HFF-Myc (cell line): Measurements from ENCODE around the gene STX16.
A peak's percentile ranks its signal among the peaks of the same experiment; 100 is the strongest.

Experiments used
- DNase-seq: peaks from one replicate; pipeline ENCODE4 v3.0.0-alpha.2; 2011; ENCODE audit warnings: low read depth; ENCODE audit errors: extremely low read depth
- H3K4me3 ChIP-seq: replicated peaks from 2 replicates; pipeline ENCODE4 v1.5.1; 2011; ENCODE audit warnings: low read depth, mild to moderate bottlenecking, control low read depth, low read length
- TF ChIP-seq, protein P1 (sequence below): IDR thresholded peaks from 2 replicates; pipeline ENCODE4 v1.5.1; 2012; ENCODE audit warnings: mild to moderate bottlenecking, low read depth, low read length, control low read depth; ENCODE audit errors: missing control alignments

The STX16 gene

DNA sequence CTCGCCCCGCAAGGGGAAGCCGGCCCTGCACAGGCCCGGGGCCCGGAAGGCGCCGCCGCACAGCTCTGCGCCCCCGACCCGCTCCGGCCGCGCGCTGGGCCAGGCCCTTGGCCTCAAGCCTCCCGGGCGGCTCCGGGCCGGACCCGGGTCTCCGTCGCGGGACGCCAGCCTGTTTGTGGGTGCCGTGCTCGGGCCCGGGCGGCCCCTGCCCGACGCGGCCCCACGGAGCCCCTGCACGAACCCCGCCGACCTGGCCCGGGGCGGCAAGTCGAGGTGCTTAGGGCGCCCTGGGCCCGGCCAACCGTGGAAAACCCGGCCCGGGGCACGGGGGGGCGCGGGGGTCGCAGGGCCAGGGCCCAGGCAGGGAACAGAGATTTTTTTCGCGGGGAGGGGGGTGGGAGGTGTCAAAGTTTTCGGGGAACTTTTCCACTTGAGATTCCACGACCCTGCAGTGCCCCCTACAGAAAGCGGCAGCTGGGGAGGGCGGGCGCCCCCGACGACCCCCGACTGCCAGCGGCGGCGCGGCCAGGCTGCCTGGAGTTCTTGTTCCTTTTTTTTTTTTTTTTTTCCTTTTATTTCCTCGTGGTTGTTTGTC is 805 bp upstream of the STX16 start:
- no peak for DNase-seq
- TF ChIP-seq, protein P1, sequence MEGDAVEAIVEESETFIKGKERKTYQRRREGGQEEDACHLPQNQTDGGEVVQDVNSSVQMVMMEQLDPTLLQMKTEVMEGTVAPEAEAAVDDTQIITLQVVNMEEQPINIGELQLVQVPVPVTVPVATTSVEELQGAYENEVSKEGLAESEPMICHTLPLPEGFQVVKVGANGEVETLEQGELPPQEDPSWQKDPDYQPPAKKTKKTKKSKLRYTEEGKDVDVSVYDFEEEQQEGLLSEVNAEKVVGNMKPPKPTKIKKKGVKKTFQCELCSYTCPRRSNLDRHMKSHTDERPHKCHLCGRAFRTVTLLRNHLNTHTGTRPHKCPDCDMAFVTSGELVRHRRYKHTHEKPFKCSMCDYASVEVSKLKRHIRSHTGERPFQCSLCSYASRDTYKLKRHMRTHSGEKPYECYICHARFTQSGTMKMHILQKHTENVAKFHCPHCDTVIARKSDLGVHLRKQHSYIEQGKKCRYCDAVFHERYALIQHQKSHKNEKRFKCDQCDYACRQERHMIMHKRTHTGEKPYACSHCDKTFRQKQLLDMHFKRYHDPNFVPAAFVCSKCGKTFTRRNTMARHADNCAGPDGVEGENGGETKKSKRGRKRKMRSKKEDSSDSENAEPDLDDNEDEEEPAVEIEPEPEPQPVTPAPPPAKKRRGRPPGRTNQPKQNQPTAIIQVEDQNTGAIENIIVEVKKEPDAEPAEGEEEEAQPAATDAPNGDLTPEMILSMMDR = peak; percentile 54
- H3K4me3 ChIP-seq = peak overlapping the region; percentile 86

DNA sequence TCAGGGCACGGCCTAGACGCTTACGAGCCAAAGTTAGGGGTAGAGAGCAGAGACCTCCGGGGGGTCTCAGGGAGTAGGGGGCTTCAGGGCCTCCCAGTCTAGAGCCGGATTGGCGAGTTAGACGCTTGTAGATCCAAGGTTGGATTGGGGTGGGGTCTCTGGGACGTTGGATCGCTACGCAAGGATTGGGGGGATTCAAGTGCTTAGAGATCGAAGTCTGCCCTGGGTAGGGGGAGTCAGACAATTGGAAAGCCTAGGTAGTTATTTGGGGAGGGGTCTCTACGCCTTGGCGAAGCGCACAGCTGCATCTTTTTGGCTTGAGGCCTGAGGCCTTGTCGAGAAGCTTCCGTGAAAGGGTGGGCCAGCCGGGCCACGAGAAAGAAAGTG is 469 bp downstream of the STX16 start:
- no peak for DNase-seq

DNA sequence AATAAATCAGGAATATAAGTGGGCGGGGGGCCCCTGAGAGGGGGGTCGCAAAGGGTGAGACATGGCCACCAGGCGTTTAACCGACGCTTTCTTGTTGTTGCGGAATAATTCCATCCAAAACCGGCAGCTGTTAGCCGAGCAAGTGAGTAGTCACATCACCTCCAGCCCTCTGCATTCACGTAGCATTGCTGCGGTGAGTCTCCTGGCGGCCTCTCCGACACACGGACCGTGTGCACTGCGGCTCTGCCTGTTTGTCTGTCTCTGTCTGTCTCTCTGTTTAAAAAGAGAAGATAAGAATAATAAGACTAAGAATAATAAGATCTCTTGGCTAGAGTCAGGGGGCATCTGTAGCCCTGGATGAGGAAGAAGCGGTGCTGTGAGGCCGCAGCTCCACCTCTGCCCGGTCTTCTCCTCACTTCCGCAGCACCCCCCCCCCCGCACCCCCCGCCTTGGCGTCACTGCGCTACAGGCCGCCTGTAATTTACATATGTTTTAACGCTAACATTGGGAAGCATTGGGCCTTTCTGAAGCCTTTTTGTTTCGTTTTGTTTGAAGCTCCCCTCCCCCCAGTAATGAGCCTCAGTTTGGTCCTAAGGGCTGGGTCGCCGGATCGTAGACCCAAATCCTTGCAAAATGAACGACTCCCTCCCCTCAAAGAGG is 993 bp downstream of the STX16 start:
- peak overlapping the region; percentile 86 for H3K4me3 ChIP-seq
- no peak for DNase-seq
- TF ChIP-seq, protein P1 = no peak

More for the DNA sequence above, 469 bp downstream of the STX16 start:
- TF ChIP-seq, protein P1 = no peak
- H3K4me3 ChIP-seq = peak overlapping the region; percentile 86

DNA sequence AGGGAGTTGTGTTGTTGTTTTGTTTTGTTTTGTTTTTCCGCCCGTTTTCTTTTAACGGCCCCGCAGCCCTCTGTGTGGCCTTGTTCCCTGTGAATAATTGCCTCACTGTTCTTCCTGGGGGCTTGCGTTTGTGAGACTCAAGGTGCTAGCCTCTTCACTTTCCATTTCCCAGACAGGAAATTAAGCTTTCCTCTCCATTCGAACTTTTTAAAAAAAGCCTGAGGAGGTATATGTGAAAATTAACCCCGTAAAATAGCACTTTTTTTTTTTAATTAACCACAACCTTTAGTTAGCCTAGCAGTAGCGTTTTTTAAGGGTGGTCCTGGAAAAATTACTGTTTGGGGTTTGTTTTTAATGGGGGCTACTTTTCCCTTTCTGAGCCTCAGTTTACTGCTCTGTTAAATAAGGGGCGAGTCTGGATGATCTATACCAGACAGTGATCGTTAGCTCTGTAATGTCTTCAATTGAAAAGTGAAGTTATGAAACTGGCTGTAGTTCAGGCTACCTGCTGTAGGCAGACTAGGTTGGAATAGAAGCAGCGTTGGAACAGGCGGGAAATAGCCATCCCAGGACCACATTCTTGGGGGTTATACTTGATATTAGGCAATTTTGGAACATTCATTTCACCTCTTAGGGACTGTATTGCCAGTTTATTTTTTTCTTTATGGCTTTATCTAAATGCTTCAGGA is 1.7 kb downstream of the STX16 start:
- H3K4me3 ChIP-seq = peak overlapping the region; percentile 86
- TF ChIP-seq, protein P1 = no peak
- no peak for DNase-seq

DNA sequence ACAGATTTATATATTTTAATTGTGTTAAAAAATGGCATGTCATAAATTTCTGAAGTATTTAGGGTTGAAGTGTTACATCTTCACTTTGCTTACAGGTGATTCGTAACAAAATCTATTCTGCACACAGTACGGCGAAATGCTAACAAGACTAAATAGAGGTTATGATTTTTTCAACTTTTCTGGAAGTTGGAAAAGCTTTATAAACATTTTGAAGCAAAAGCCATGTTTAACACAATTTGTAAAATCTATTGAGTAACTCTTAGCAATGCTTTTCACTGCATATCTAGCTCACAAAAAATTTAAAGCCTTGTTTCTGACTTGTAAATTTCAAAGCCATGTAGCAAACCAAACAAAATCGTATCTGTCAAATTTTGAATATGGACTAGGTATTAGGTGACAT is 3.3 kb downstream of the STX16 start:
- TF ChIP-seq, protein P1 = no peak
- no peak overlapping the region; the same call in 1 of the 2 replicates for H3K4me3 ChIP-seq
- DNase-seq = no peak

DNA sequence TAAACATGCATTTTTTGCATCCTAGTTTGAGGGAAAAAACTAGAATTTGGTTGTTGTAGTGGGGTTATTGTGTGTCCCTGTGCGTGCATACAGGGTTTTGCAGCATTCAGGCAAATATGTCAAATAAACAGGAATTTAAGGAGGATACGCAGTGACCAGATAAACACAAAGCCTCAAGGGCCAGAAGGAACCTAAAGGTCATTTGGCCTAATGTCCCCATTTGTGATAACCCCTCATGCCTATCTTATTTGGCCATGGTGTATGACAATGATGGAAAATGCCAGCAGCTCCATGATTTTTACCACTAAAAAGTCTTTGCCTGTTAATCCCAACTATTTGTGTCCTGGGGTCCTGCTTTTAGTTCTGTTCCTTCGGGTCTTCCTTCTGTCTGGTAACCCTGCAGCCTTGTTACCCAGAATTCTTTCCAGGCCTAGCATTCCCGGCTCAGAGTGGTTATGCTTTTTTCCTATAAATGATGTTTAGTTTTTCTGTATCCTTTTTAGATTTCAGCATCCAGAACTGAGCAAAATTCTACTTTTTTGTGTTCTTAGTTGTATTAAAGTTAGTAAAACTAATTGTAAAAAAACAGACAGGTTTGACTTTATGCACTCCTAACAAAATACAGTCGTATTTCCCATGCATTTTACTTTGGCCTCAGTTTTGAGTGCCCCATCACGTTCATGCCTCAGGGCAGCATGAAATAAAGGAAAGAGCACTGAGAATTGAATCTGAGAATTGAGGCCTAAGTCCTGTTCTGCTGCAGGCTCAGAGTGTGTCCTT is 4.4 kb downstream of the STX16 start:
- TF ChIP-seq, protein P1 = no peak
- no peak for DNase-seq
- peak overlapping the region; percentile 29 for H3K4me3 ChIP-seq
